ENCODE data around the gene LATS2.

DNA sequence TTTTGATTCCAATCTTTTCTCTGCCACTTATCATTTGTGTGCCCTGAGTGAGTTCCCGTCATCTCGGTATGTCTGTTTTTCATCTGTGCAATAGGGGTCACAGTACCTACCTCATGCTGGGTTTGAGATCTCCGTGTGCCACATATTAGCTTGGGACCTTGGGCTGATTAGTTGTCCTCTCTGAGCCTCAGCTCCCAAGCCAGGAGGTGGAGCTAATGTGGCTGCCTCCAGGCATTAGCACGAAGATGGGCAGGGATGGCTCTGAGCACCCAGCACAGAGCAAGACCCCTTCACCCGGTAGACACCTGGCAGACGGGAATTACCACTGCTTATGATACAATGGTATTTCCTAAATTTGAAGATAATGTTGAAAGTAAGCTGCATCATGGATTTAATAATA, 123.1 kb downstream of the LATS2 start:
- TF ChIP-seq, protein P1, sequence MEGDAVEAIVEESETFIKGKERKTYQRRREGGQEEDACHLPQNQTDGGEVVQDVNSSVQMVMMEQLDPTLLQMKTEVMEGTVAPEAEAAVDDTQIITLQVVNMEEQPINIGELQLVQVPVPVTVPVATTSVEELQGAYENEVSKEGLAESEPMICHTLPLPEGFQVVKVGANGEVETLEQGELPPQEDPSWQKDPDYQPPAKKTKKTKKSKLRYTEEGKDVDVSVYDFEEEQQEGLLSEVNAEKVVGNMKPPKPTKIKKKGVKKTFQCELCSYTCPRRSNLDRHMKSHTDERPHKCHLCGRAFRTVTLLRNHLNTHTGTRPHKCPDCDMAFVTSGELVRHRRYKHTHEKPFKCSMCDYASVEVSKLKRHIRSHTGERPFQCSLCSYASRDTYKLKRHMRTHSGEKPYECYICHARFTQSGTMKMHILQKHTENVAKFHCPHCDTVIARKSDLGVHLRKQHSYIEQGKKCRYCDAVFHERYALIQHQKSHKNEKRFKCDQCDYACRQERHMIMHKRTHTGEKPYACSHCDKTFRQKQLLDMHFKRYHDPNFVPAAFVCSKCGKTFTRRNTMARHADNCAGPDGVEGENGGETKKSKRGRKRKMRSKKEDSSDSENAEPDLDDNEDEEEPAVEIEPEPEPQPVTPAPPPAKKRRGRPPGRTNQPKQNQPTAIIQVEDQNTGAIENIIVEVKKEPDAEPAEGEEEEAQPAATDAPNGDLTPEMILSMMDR (IDR thresholded peaks at IDR 0.05): no peak
- TF ChIP-seq POLR2A (IDR thresholded peaks at IDR 0.05): no peak
